ENCODE measurements around the gene CBLIF. TPM values are rescaled to one million over a fixed set of nuclear protein-coding genes. Genes with fewer than 3 reads are reported as not detected.

CBLIF gene
- total and polyA plus RNA-seq, 2 of the 13 experiments (the other 11 are each of a cell fraction or from before 2014, with no cell fraction given), result not detected

- no peak for TF ChIP-seq HMG20A (CRISPR knock-in tag; IDR thresholded peaks at IDR 0.05; ENCODE audit: borderline replicate concordance)
- peak; percentile 84 for TF ChIP-seq ASH2L (IDR thresholded peaks at IDR 0.05; ENCODE audit: insufficient read length, low read depth, low read length)
- peak; percentile 57; the same call in 1 of the 2 replicates for TF ChIP-seq FOSL2 (CRISPR knock-in tag; IDR thresholded peaks at IDR 0.05)
- TF ChIP-seq MIER3 (CRISPR knock-in tag; IDR thresholded peaks at IDR 0.05; ENCODE audit: borderline replicate concordance), result peak; percentile 81; the same call in 1 of the 2 replicates
- TF ChIP-seq CBX2 (IDR thresholded peaks at IDR 0.05; ENCODE audit: low read depth, low read length), result no peak; the same call in 1 of the 2 replicates
- TF ChIP-seq CBX2 (CRISPR knock-in tag; IDR thresholded peaks at IDR 0.05; ENCODE audit: low read depth), result no peak
- peak; percentile 46; the same call in 1 of the 2 replicates for TF ChIP-seq CEBPG (CRISPR knock-in tag; IDR thresholded peaks at IDR 0.05)
- 0 out of 2 replicates have a peak, but pooled peaks have one; percentile 35 for TF ChIP-seq ZNF720 (CRISPR knock-in tag; IDR thresholded peaks at IDR 0.05)
- 0 out of 2 replicates have a peak, but pooled peaks have one; percentile 20 for TF ChIP-seq TOPORS (CRISPR knock-in tag; IDR thresholded peaks at IDR 0.05)
- no peak for TF ChIP-seq AKAP8 (CRISPR knock-in tag; IDR thresholded peaks at IDR 0.05)
- no peak for TF ChIP-seq ZBTB43 (CRISPR knock-in tag; conservative IDR thresholded peaks at IDR 0.05)
- TF ChIP-seq ARHGAP35 (CRISPR knock-in tag; IDR thresholded peaks at IDR 0.05; ENCODE audit: borderline replicate concordance), result peak; percentile 80; the same call in 1 of the 2 replicates
- TF ChIP-seq HMGXB3 (CRISPR knock-in tag; IDR thresholded peaks at IDR 0.05; ENCODE audit: borderline replicate concordance), result peak; percentile 90
- no peak for TF ChIP-seq ETS1 (CRISPR knock-in tag; IDR thresholded peaks at IDR 0.05)
- TF ChIP-seq ZNF777 (CRISPR knock-in tag; IDR thresholded peaks at IDR 0.05), result 0 out of 2 replicates have a peak, but pooled peaks have one; percentile 12
- TF ChIP-seq U2AF1 (optimal IDR thresholded peaks at IDR 0.05; ENCODE audit: low read depth, low read length), result no peak
- peak; percentile 60 for TF ChIP-seq TFDP2 (CRISPR knock-in tag; IDR thresholded peaks at IDR 0.05)
- peak; percentile 100 for TF ChIP-seq GABPA (IDR thresholded peaks at IDR 0.05; ENCODE audit: low read depth, low read length)
- peak; percentile 100 for TF ChIP-seq GABPA (CRISPR knock-in tag; IDR thresholded peaks at IDR 0.05; ENCODE audit: low read depth)
- TF ChIP-seq THRA (CRISPR knock-in tag; IDR thresholded peaks at IDR 0.05; ENCODE audit: borderline replicate concordance), result peak; percentile 71
- TF ChIP-seq MED1 (CRISPR knock-in tag; IDR thresholded peaks at IDR 0.05), result peak; percentile 48; the same call in 1 of the 2 replicates
Measured at GRCh38 chr11:59810189-59810910, 34.9 kb downstream of the CBLIF start, which contains the start of gene MRPL16 (continued).
